ENCODE measurements around the gene MEGF11. TPM values are rescaled to one million over a fixed set of nuclear protein-coding genes. Genes with fewer than 3 reads are reported as not detected.

Gene MEGF11
- total RNA-seq, 1 experiment from 2014 or later = 1.2 TPM

- Histone ChIP-seq H2BK15ac (ENCODE audit: low read depth, low read length) (no peak overlapping the region), H3T11ph (ENCODE audit: low read length) (no peak overlapping the region), H2BK5ac (ENCODE audit: insufficient read length, low read length) (no peak overlapping the region), H3K27me3 (ENCODE audit: insufficient read depth, low read length) (peaks cover 41% of the 10 kb centered on the region), H2BK12ac (ENCODE audit: insufficient read length, low read depth, low read length) (no peak overlapping the region), H3K27ac (ENCODE audit: insufficient read length, low read depth, low read length) (no peak overlapping the region), H4K91ac (ENCODE audit: insufficient read length, low read depth, low read length) (no peak overlapping the region), H3K4me2 (ENCODE audit: insufficient read depth, insufficient read length, low read length) (peak overlapping the region; percentile 87), H3K23ac (ENCODE audit: insufficient read length, low read depth, low read length) (no peak overlapping the region), H3K79me1 (ENCODE audit: insufficient read depth, low read depth, low read length, poor library complexity, severe bottlenecking) (no peaks in the 10 kb centered on the region), H4K5ac (ENCODE audit: insufficient read length, low read depth, low read length) (no peak overlapping the region), H3K18ac (ENCODE audit: insufficient read length, low read depth, low read length) (no peak overlapping the region), H4K20me1 (ENCODE audit: control insufficient read depth, insufficient read depth, insufficient read length) (peaks cover 2% of the 10 kb centered on the region), H3K14ac (ENCODE audit: insufficient read depth, low read length) (no peak overlapping the region), H3K9me3 (ENCODE audit: control insufficient read depth, low read depth, low read length) (no peaks in the 10 kb centered on the region), H2BK20ac (ENCODE audit: low read depth, low read length, poor library complexity, severe bottlenecking) (no peak overlapping the region), H3K79me2 (ENCODE audit: insufficient read depth, low read length) (no peaks in the 10 kb centered on the region), H3K56ac (ENCODE audit: insufficient read length, low read depth, low read length) (no peak overlapping the region), H2BK120ac (ENCODE audit: low read depth, low read length, poor library complexity, severe bottlenecking) (no peak overlapping the region), H3K4ac (ENCODE audit: low read depth, low read length) (no peak overlapping the region), H4K8ac (replicated peaks; ENCODE audit: insufficient read length, low read depth, low read length) (no peak overlapping the region), H2AK5ac (ENCODE audit: insufficient read length, low read length) (no peak overlapping the region), H3K23me2 (ENCODE audit: insufficient read length, low read depth, low read length, poor library complexity, severe bottlenecking) (peaks cover 19% of the 10 kb centered on the region), H2AFZ (ENCODE audit: low read length) (no peak overlapping the region), H3K4me1 (ENCODE audit: insufficient read depth, low read length) (no peaks in the 10 kb centered on the region), H3K9ac (ENCODE audit: extremely low read depth, insufficient read length, low read length) (no peak overlapping the region)
- TF ChIP-seq CTCF (conservative IDR thresholded peaks at IDR 0.05) = no peak
- peaks cover 20 to 30% of the 10 kb centered on the region in 2 experiments for H3K4me1 Mint-ChIP-seq
- no peak overlapping the region for H3K27ac Mint-ChIP-seq
- no peak for DNase-seq
- H3K4me3 Mint-ChIP-seq = peak overlapping the region; percentile 75 to 95
- peaks cover 0 to 4% of the 10 kb centered on the region in 2 experiments; a peak in 1 of 5 replicates for H3K9me3 Mint-ChIP-seq
- no peaks in the 10 kb centered on the region for H3K36me3 Mint-ChIP-seq (ENCODE audit: insufficient read depth in 1 of 3, low read depth in 3 of 3)
- peaks cover 84% of the 10 kb centered on the region for H3K27me3 Mint-ChIP-seq (ENCODE audit: low read depth)
- WGBS (ENCODE audit: extremely low coverage, insufficient read length, low lambda C conversion rate) = no CpG with 5 or more reads among the region's 19 CpGs
Measured at GRCh38 chr15:66254951-66255676, 1.6 kb upstream of the MEGF11 start.
